ENCODE measurements around the gene ZFHX2.

DNA sequence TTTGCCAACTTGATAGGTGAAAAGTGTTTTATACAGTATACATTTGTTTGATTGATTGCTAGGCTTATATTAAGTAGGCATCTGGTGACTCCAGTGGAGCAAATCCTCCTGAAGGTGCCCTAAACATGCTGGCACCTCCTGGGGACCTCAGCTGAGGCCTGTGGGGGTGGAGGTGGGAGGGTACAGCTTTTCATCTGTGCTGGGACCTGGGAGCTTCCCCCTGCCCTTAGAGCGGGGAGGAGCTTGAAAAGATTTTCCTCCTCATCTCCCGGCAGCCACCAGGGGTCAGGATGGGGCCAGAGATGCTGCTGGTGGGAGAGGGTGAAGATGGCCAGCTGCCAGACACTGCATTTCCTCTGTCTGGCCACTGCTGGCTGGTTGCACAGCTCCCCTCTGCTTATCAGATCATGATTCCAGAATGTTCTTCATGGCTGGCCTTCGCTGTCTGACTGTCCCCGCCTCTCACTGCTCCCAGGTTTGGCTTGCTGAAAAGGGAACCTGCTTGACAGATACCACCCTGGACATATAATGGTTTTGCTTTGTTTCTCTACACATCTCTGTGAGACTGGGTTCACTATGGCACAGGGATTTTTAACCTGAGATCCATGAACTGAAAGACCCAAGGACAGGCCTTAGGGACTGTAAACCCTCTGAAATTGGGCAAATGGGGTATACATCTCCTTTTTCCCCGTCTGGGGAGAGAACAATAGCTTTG is 37.5 kb upstream of the ZFHX2 start:
- TF ChIP-seq POLR2A (IDR thresholded peaks at IDR 0.05) = no peak
- TF ChIP-seq, protein P1, sequence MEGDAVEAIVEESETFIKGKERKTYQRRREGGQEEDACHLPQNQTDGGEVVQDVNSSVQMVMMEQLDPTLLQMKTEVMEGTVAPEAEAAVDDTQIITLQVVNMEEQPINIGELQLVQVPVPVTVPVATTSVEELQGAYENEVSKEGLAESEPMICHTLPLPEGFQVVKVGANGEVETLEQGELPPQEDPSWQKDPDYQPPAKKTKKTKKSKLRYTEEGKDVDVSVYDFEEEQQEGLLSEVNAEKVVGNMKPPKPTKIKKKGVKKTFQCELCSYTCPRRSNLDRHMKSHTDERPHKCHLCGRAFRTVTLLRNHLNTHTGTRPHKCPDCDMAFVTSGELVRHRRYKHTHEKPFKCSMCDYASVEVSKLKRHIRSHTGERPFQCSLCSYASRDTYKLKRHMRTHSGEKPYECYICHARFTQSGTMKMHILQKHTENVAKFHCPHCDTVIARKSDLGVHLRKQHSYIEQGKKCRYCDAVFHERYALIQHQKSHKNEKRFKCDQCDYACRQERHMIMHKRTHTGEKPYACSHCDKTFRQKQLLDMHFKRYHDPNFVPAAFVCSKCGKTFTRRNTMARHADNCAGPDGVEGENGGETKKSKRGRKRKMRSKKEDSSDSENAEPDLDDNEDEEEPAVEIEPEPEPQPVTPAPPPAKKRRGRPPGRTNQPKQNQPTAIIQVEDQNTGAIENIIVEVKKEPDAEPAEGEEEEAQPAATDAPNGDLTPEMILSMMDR (IDR thresholded peaks at IDR 0.05) = peak in 1 of 3 donors; percentile 83
